D341Med (cell line): ENCODE results near the gene AGPAT4.

Experiments used
- DNase-seq: peaks from one replicate; pipeline ENCODE4 v3.0.0; 2012; ENCODE audit warnings: low spot score

AGPAT4 gene

GRCh38 chr6:161110028-161110779 is 163.7 kb downstream of the AGPAT4 start:
- no peak for DNase-seq

DNA sequence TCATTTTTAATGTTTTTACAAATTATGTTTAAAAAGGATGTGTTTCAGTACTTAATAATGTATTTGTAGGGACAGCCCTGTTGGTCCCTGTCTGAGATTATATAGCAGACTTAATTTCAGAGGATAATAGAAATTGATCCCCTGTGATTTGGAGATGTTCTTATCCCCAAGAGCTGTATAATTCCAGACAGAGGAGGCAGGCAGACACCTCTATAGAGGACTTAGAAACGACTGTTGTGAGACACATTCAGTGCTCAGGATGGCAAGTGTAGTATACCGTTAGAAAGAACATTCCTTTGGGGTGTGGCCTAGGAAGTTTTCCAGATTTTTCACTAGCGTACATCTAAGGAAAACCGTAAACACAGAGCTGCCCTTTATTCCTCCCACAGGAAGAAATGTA is 164.5 kb downstream of the AGPAT4 start:
- peak; percentile 51 for DNase-seq

GRCh38 chr6:161108916-161109315 is 164.9 kb downstream of the AGPAT4 start:
- DNase-seq = no peak

GRCh38 chr6:161107779-161108730 is 165.8 kb downstream of the AGPAT4 start:
- peak; percentile 59 for DNase-seq

DNA sequence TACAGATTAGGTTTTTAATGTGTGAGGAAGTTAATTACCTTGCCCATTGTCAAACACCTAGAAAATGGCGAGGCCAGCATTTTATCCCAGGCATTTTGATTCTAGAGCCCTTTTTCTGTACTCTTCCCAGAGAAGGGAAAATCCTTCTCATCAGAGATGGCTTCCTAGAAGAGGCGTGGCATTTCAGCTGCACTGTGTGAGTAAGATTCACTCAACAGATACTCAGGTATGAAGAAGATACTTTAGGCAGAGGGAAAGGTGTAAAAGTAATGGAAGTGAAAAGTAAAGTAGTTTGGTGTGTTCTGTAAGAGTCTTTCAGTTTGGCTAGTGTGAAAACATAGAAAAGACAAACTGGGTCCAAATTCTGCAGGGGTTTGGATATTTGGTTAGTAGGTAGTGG is 168.5 kb downstream of the AGPAT4 start:
- DNase-seq = no peak

DNA sequence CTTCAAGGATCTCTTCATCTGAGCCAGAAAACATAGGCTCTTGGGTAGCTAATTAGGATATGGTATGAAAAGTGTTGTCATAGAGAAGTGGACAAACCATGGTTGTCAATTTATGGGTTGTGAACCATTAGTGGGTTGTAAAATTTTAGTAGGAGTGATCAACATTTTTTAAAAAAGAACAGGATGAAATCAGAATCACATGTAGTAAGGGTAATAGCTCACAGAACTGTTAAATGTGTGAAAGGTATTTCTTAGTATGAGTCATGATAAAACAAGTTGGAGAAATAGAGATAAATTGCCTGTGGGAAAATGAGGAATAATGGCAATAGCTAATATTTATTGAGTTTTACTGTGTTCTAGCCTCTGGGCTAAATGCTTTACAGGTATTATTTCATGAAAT is 168.9 kb downstream of the AGPAT4 start:
- no peak for DNase-seq

DNA sequence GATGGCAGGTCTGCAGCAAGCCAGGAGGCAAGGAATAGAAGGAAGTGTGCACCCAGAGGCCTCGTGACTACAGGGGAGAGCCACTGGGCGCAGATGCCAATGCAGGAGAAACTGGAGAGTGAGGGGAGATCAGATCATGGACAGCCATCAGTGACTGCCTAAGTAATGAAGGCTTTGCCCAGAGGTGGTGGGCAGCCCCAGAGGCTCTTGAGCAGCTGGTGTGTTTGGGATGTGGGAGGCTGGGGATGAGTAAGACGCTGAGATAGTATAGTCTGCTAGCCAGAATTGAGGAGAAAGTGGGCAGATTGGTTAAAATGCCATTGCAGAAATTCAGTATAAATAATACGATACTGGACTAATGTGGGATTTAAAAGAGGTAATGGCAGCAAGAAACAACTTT is 170.4 kb downstream of the AGPAT4 start:
- DNase-seq = no peak

DNA sequence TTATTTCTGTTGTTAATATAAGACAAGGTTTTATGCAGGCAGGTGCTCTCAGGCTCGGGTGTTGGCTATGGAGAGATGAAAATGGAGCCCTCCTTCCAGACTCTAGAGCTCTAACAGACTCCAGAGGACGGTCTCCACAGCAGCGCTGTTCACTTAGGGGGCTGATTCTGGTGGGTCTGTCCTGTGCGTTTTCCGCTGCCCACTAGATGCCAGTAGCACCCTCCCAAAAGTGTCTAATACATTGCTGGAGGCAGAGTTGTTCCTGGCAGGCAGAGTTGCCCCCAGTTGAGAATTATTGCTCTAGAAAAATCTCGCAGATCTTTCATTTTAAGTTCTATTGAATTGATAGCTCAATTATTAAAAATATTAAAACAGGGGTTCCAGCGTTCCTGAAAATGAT is 172.3 kb downstream of the AGPAT4 start:
- DNase-seq = peak; percentile 55

DNA sequence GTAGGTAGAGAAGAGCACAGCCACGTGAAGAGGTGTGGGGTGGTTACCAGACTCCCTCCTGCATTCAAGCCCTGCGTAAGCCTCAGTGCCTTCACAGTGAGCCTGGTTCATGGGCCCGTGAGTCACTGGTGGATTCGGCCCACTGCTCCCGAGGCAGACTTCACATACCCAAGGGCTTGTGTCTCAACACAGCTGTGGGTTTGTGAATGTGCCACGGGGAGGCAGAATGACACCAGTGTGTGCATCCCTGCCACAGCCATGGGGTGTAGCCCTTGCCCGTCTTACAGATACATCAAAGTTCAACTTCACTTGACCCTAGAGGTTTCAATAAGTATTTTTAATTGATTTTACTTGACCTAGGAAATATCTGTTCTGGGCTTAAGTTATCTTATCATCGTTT is 173.8 kb downstream of the AGPAT4 start:
- no peak for DNase-seq

DNA sequence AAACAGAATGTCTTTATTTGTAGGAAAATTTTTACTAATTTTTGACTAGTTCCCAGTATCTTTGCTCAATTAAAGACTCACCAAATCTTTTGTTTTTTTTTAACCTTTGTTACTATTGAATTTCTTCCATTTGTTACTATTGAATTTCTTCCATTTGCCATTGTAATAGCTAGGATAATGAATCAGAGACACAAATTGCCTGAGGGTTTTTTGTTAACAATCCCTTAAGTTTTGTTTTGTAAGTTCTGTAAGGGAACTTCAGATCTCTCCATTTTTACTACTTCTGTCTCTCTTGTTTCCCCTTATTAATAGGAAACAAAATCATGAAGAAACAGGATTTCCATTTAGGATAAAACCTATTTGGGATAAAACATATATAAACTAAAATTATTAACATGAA is 177.9 kb downstream of the AGPAT4 start:
- no peak for DNase-seq

- DNase-seq = no peak
Observed at GRCh38 chr6:161094955-161095354, 178.9 kb downstream of the AGPAT4 start.

DNA sequence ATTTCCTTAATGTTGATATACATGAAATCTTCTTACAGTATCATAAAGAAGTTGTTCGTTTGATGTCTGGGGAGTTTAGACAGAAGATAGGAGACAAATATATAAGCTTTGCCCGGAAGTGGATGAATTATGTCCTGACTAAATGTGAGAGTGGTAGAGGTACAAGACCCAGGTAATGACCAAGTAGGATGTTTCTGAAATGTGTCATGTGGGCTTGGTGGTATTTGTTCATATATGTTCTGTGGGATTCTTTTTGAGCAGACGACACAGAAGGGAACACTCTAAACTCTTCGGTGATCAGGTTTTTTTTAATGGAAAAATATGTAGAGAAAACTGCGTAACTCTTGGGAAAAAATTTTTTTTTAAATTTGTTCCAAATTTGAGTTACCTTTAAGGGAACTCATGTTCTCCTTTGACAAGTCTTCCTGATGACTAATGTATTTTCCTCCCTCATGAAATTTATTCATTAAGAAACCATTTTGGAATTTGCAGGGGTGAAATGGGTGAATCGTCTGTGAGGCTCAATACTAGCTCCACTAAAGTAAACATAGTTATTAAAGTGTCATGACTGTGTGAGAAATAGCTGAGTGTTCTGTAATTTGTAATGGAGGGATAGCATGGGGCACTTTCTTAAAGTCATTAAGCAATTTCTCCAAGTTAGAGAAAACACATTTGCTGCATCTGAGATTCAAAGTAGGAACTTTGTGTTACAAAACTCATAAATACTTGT is 181.7 kb downstream of the AGPAT4 start:
- DNase-seq = no peak

GRCh38 chr6:161091151-161091550 is 182.7 kb downstream of the AGPAT4 start:
- DNase-seq = no peak

DNA sequence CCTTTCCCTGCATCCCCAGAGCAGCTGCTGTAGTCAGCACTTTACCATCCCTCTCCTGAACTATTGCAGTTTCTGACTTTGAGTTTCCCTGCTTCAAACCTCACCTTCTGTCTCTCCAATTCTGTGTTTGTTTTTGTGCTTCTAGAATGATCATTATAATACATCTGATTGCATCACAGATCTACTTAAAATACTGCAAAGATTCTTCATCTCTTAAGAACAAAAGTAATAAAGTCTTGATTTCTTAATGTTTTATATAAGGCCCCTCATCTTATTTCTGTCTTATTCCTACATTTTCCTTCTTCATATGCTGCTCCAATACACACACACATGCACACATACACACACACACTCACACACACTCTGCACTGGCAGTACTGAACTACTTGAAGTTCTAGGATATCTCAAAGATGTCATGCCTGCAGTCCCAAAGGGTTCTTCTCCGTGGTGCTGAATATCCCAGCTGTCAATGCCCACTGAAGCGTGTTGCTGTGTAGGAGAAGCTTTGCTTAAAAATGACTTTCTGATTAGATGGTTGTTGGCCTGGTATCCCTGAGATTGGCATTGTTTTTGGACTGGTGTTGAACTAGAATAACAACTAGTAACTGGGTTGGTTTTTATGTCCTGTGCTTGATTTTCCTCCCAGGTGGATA is 185.1 kb downstream of the AGPAT4 start:
- no peak for DNase-seq

- DNase-seq = no peak
Observed at GRCh38 chr6:161085246-161085645, 188.6 kb downstream of the AGPAT4 start.

DNA sequence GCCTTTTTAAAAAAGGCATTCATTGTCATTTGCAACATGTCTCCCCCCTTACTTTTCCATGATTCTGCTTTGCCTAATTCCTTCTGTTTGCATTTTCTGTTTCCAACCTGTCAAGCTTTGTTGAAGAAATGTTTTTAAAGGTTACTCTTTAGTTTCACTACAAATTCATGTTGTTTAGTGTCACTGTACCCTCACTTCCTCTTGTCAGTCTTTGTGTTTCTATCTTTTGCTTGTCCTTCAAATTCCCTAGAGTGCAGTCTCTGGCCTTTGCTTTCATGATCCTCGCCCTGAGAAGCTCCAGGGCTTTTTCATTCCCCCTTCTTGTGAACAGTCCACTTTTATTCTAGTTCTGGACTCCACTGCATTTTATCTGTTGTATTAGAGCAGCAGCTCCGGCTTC is 191.6 kb downstream of the AGPAT4 start:
- DNase-seq = no peak

GRCh38 chr6:161080263-161080970 is 193.4 kb downstream of the AGPAT4 start:
- DNase-seq = no peak
